ENCODE measurements around the gene ZNF736. TPM values are rescaled to one million over a fixed set of nuclear protein-coding genes. Genes with fewer than 3 reads are reported as not detected.

The ZNF736 gene
- total RNA-seq, 1 experiment from 2014 or later: 0.15 TPM

- POLR2A ChIA-PET: no interaction called here
- CTCF ChIA-PET: no interaction called here
- DNase-seq (ENCODE audit: low read depth, low spot score) (no peak), ATAC-seq (no peak)
- H3K9me2 ChIP-seq (ENCODE audit: insufficient read depth): no peaks in the 10 kb centered on the region
- no peaks in the 10 kb centered on the region for H3K4me1 ChIP-seq (ENCODE audit: control insufficient read depth in 1 of 2, insufficient read depth in 2 of 2, low read length in 2 of 2)
- no peaks in the 10 kb centered on the region for H3K36me3 ChIP-seq (ENCODE audit: control insufficient read depth in 1 of 2, insufficient read depth in 2 of 2, low read length in 2 of 2)
- RAD21 ChIA-PET (ENCODE audit: low non-redundant PET in 1 of 2, low total read pairs in 2 of 2, uncharacterized antibody in 2 of 2, unreplicated experiment in 2 of 2): no interaction called here
- H3K4me2 ChIP-seq (ENCODE audit: low read length): no peak overlapping the region
- H3K9ac ChIP-seq (ENCODE audit: low read length): no peak overlapping the region
- H4K20me1 ChIP-seq (ENCODE audit: insufficient read depth): no peaks in the 10 kb centered on the region
- H3K4me3 ChIP-seq (replicated peaks in 1 of 2; ENCODE audit: low read depth in 1 of 2, low read length in 2 of 2): no peak overlapping the region
- TF ChIP-seq ZNF274 (IDR thresholded peaks at IDR 0.05; ENCODE audit: low read depth, low read length): peak; percentile 69
- no peak for TF ChIP-seq MAX (IDR thresholded peaks at IDR 0.05)
- H3K27me3 ChIP-seq (ENCODE audit: insufficient read depth, low read length): no peaks in the 10 kb centered on the region
- no peaks in the 10 kb centered on the region for H3K79me2 ChIP-seq (ENCODE audit: insufficient read depth, low read length)
- peaks cover 15 to 25% of the 10 kb centered on the region in 2 experiments; a peak in 3 of 4 replicates for H3K9me3 ChIP-seq (ENCODE audit: control insufficient read depth in 1 of 2, insufficient read depth in 1 of 2, low read depth in 1 of 2, low read length in 2 of 2)
- no TSS peak for BruUV-seq (replicated peaks)
- intact Hi-C loops (cut with micrococcal nuclease): no loop called here
- no peak overlapping the region for H3K27ac ChIP-seq (ENCODE audit: low read depth, low read length)
- no peak overlapping the region for H2AFZ ChIP-seq (ENCODE audit: low read depth, low read length, poor library complexity, severe bottlenecking)
Measured at GRCh38 chr7:64266341-64266919, 47.3 kb upstream of the ZNF736 start.

DNA sequence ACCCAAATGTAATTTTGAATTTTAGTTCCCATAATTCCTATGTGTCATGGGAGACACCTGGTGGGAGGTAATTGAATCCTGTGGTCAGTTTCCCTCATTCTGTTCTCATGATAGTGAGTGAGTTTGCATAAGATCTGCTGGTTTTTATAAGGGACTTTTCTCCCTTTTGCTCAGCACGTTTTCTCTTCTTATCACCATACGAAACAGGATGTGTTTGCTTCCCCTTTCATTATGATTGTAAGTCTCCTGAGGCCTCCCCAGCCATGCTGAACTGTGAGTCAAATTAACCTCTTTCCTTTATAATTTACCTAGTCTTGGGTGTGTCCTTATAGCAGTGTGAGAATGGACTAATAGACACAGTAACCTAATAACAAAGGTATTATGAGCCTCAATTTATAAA, 36.1 kb upstream of the ZNF736 start:
- H3K36me3 ChIP-seq (ENCODE audit: control insufficient read depth in 1 of 2, insufficient read depth in 2 of 2, low read length in 2 of 2): no peaks in the 10 kb centered on the region
- no peaks in the 10 kb centered on the region for H3K79me2 ChIP-seq (ENCODE audit: insufficient read depth, low read length)
- no peak overlapping the region for H3K4me3 ChIP-seq (replicated peaks in 1 of 2; ENCODE audit: low read depth in 1 of 2, low read length in 2 of 2)
- peaks cover 0 to 9% of the 10 kb centered on the region in 2 experiments; a peak in 2 of 4 replicates for H3K9me3 ChIP-seq (ENCODE audit: control insufficient read depth in 1 of 2, insufficient read depth in 1 of 2, low read depth in 1 of 2, low read length in 2 of 2)
- no peak overlapping the region for H3K9ac ChIP-seq (ENCODE audit: low read length)
- H3K27me3 ChIP-seq (ENCODE audit: insufficient read depth, low read length): no peaks in the 10 kb centered on the region
- ATAC-seq (no peak), DNase-seq (ENCODE audit: low read depth, low spot score) (no peak)
- no peak for TF ChIP-seq ZBTB33 (IDR thresholded peaks at IDR 0.05; ENCODE audit: extremely low read depth, insufficient replicate concordance, low read length)
- TF ChIP-seq JUND (IDR thresholded peaks at IDR 0.05): no peak
- no peak for TF ChIP-seq FOSL1 (IDR thresholded peaks at IDR 0.05; ENCODE audit: low read depth)
- TF ChIP-seq ELF1 (IDR thresholded peaks at IDR 0.05; ENCODE audit: borderline replicate concordance, low read depth): no peak
- TF ChIP-seq EGR1 (IDR thresholded peaks at IDR 0.05; ENCODE audit: low read depth): no peak
- TF ChIP-seq ZFX (IDR thresholded peaks at IDR 0.05): no peak
- TF ChIP-seq MAX (IDR thresholded peaks at IDR 0.05): no peak
- ChIA-PET RAD21 (ENCODE audit: low non-redundant PET in 1 of 2, low total read pairs in 2 of 2, uncharacterized antibody in 2 of 2, unreplicated experiment in 2 of 2) (no interaction called here), CTCF (no interaction called here), POLR2A (no interaction called here)
- H3K4me1 ChIP-seq (ENCODE audit: control insufficient read depth in 1 of 2, insufficient read depth in 2 of 2, low read length in 2 of 2): no peaks in the 10 kb centered on the region
- no peak overlapping the region for H3K27ac ChIP-seq (ENCODE audit: low read depth, low read length)
- H4K20me1 ChIP-seq (ENCODE audit: insufficient read depth): no peaks in the 10 kb centered on the region
- H2AFZ ChIP-seq (ENCODE audit: low read depth, low read length, poor library complexity, severe bottlenecking): no peak overlapping the region
- intact Hi-C loops (cut with micrococcal nuclease): no loop called here
- BruUV-seq (replicated peaks): no TSS peak
- no peaks in the 10 kb centered on the region for H3K9me2 ChIP-seq (ENCODE audit: insufficient read depth)
- H3K4me2 ChIP-seq (ENCODE audit: low read length): no peak overlapping the region
